Bronchial epithelial cell (primary cell): Measurements from ENCODE around the gene HAUS6. TPM values are rescaled to one million over a fixed set of nuclear protein-coding genes. Genes with fewer than 3 reads are reported as not detected.
"Not testable (repeated sequence)": the region's sequence is repeated elsewhere in the genome, so short reads cannot be mapped to it uniquely, and the experiment has no call there.

Source experiments
- DNase-seq: peaks from one replicate; pipeline ENCODE4 v3.0.0-alpha.2; 2010; ENCODE audit warnings: low read depth
- FAIRE-seq: peaks from 2 replicates; lab custom pipeline; 2011; peaks lifted over from hg19 to GRCh38; lab: Jason Lieb, UNC
- H3K27me3 ChIP-seq: 2 replicates; pipeline ENCODE4 v1.5.1; 2011; ENCODE audit warnings: low read length; ENCODE audit not compliant: control insufficient read depth, insufficient read depth
- H3K36me3 ChIP-seq: 2 replicates; pipeline ENCODE4 v1.5.1; 2011; ENCODE audit warnings: low read length; ENCODE audit not compliant: control insufficient read depth, insufficient read depth
- H3K4me3 ChIP-seq: 2 replicates; pipeline ENCODE4 v1.5.1; 2011; ENCODE audit warnings: mild to moderate bottlenecking, low read depth, low read length, control low read depth
- CTCF ChIP-seq: IDR thresholded peaks from 2 replicates; pipeline ENCODE4 v1.5.1; 2011; ENCODE audit warnings: mild to moderate bottlenecking, moderate library complexity, low read length, control low read depth, inconsistent platforms; ENCODE audit not compliant: insufficient read depth, severe bottlenecking
- total RNA-seq: library from RNA; depleted of rRNA; stranded (reverse); fragments of >200 nt; gene quantifications from 2 replicates; pipeline ENCODE4 v1.2.1, GENCODE V29; 2014

HAUS6 gene
- total RNA-seq, 1 donor from 2014 or later: 12.9 TPM

DNA sequence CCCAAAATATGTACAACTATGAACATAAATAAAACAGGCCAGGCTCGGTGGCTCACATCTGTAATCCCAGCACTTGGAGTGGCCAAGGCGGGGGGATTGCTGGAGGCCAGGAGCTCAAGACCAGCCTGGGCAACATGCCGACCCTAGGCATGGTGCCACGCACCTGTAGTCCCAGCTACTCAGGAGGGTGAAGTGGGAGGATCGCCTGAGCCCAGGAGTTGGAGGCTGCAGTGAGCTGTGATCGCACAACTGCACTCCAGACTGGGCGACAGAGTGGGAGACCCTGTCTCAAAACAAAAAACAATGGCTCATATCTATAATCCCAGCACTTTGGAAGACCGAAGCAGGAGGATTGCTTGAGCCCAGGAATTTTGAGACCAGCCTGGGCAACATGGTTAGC lies 1.5 kb downstream of the HAUS6 start:
- TF ChIP-seq CTCF: no peak
- Histone ChIP-seq H3K4me3 (peak overlapping the region; percentile 4), H3K27me3 (no peaks in the 10 kb centered on the region), H3K36me3 (peaks cover 1% of the 10 kb centered on the region)
- DNase-seq (no peak), FAIRE-seq (no peak)

- DNase-seq, FAIRE-seq, H3K27me3 ChIP-seq, H3K36me3 ChIP-seq, H3K4me3 ChIP-seq: not testable (repeated sequence)
Observed at GRCh38 chr9:19097431-19097830, 5.3 kb downstream of the HAUS6 start.

DNA sequence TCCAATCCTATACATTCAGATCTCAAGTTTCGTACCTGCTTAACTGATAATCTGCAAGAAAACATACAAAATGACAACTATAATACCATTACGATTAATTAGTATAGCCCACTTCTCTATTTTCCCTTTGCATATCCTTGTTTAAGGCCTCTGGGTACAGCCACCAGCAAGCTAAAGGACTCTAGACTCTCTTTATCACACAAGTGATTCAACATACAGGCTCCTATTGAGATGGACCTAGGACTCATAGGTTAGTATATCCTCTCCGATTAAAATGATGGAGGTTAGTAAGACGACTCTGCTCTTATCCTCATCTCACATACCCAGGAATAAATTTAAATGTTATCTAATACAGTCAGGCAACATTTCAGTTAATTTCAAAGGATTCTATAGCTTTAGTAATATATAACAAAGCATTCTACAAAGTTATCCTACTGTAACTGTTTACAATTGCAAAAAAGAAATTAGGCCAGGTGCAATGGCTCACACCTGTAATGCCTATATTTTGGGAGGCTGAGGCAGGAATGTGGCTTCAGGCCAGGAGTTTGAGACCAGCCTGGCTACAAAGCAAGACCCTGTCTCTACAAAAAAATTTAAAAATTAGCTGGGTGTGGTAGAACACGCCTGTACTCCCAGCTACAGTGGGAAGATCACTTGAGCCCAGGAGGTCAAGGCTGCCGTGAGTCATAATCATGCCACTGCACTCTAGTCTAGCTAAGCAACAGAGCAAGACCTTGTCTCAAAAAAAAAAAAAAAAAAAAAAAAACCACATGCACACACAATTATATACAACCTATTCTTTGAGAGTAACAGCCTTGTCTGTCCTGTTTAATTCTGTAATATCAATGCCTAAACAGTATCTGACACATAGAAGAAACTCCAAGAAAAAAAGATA lies 15.4 kb downstream of the HAUS6 start:
- no peak for TF ChIP-seq CTCF
- no peak for FAIRE-seq
- Histone ChIP-seq H3K4me3 (no peak overlapping the region), H3K36me3 (no peaks in the 10 kb centered on the region), H3K27me3 (no peaks in the 10 kb centered on the region)
- peak; percentile 65 for DNase-seq

DNA sequence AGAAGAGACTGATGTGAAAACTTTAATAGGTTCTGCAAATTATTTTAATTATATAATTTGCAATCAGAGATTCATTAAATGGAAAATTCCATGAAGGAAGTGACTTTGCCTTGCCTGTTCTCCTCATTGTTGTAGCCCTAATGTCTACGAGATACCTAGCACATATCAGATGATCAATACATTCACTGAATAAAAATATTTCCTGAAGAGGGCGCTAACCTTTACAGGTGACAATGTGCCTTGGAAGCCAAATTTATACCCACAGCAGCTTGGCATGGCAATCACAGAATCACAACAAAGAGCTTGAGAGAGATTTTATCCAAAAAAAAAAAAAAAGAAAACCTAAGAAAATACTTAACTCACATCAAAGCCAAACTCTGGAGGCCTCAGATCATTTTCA lies 17.4 kb downstream of the HAUS6 start:
- no peak for FAIRE-seq
- Histone ChIP-seq H3K27me3 (no peaks in the 10 kb centered on the region), H3K4me3 (no peak overlapping the region), H3K36me3 (no peaks in the 10 kb centered on the region)
- peak; percentile 37 for TF ChIP-seq CTCF
- peak; percentile 46 for DNase-seq

DNA sequence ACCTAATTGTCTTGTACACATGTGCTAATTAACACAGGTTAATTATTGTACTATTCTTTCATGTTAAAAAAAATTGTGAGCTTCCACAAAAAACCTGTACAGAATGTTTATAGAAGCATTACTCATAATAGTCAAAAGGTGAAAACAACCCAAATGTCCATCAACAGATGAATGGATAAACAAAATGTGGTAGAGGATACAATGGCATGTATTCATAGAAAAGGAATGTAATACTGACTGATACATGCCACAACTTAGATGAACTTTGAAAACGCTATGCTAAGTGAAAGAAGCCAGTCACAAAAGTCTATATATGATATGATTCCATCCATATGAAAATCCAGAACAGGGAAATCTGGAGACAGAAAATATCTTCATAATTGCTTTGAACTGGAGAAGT lies 27.9 kb downstream of the HAUS6 start:
- Histone ChIP-seq H3K36me3 (peaks cover 2% of the 10 kb centered on the region), H3K27me3 (no peaks in the 10 kb centered on the region), H3K4me3 (no peak overlapping the region)
- DNase-seq (peak; percentile 85), FAIRE-seq (no peak)
- TF ChIP-seq CTCF: no peak

- Histone ChIP-seq H3K36me3 (peaks cover 4% of the 10 kb centered on the region), H3K27me3 (no peaks in the 10 kb centered on the region), H3K4me3 (no peak overlapping the region)
- DNase-seq (no peak), FAIRE-seq (no peak)
- no peak for TF ChIP-seq CTCF
Observed at GRCh38 chr9:19074229-19074628, 28.5 kb downstream of the HAUS6 start.
